NK-92 (cell line): ENCODE data around the gene CEP164.
"Not testable (repeated sequence)": the region's sequence is repeated elsewhere in the genome, so short reads cannot be mapped to it uniquely, and the experiment has no call there.

Source experiments
- DNase-seq: peaks from one replicate; lab custom pipeline; 2025; ENCODE audit not compliant: unreplicated experiment; lab: John Stamatoyannopoulos, UW

Gene CEP164

DNA sequence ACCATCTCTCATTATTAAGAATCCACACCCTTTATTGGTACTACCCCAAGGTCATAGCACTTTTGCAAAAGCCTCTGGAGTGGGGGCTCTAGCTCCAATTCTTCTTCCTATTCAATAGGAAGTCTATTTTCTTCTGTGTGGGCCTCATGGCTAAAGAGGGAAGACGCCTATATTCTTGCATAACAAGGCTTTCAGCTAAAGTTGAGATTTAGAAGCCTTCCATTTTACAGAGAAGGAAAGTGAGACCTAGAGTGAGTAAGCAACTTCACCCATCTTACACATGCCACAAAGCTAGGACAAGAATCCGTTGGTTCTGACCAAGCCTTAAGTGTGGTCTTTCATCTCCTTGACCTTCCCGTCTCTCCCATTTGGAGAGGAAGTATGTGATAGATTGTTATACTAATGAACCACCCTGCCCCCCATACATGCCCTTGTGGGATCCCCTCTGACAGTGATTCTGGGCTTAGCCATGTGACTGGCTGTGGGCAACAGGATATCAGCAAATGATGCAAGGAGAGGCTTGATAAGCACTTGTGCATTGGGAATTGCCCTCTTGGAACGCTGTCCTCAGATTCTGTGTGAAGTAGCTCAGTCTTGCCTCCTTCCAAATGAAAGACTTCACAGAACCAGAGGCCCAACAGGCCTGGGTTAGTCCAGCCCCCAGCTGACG lies 23.9 kb upstream of the CEP164 start:
- DNase-seq: no peak

GRCh38 chr11:117305145-117305544 lies 22.5 kb upstream of the CEP164 start:
- DNase-seq: no peak

DNA sequence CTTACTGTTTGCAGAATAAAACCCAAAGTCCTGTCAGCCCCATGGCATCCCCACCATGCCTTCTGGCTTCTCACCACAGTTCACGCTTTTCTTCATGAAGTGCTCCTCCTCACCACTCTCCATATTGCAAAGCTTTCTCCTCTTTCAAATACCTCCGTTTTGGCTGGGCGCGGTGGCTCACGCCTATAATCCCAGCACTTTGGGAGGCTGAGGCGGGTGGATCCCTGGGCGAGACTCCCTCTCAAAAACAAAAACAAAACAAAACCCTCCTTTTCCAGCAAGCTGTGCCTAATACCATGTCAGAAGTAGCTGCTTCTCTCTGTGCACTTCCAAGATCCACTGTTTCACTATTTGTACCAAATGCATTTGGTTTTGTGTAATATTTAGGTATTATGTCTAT lies 18.3 kb upstream of the CEP164 start:
- DNase-seq: no peak

GRCh38 chr11:117313091-117313490 lies 14.6 kb upstream of the CEP164 start:
- no peak for DNase-seq

GRCh38 chr11:117313828-117314768 lies 13.6 kb upstream of the CEP164 start:
- DNase-seq: no peak

GRCh38 chr11:117314840-117315239 lies 12.8 kb upstream of the CEP164 start:
- no peak for DNase-seq

- no peak for DNase-seq
These were observed 12.1 kb upstream of the CEP164 start for GRCh38 chr11:117315285-117316196.

- DNase-seq: no peak
These were observed 11.3 kb upstream of the CEP164 start, which contains the start of gene BACE1 for GRCh38 chr11:117316197-117316961. TSS of gene BACE1 (minus strand) at chr11:117316256. CDS start at chr11:117315795, 461 bp downstream.

- no peak for DNase-seq
These were observed 8.9 kb upstream of the CEP164 start for GRCh38 chr11:117318738-117319137.

DNA sequence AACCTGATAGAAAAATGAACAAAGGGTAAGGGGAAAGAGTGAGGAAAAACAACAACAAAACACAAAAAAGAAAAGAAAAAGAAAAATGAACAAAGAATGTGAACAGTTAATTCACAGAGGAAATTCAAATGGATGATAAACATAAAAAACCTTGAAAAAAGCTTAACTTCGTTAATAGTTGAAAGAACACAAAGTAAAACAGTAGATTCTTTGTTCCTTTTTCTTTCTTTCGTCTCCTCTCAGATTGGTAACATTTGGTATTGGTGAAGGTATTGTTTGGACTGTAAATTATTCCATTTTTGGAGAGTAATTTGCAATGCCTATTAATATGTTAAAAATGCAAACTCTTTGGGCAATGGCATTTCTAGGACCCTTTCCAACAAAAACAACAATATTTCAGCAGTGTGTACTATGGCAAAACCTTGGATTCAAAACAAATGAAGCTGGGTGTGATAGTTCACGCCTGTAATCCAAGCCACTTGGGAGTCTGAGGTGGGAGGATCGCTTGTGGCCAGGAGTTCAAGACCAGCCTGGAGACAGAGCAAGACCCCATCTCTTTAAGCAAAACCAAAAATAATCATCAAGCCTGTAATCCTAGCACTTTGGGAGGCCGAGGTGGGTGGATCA lies 8.3 kb upstream of the CEP164 start:
- no peak for DNase-seq

GRCh38 chr11:117327255-117327566 lies 443 bp upstream of the CEP164 start:
- DNase-seq: not testable (repeated sequence)

GRCh38 chr11:117328375-117329010 lies 839 bp downstream of the CEP164 start:
- DNase-seq: no peak

- no peak for DNase-seq
These were observed 5.2 kb downstream of the CEP164 start for GRCh38 chr11:117332843-117333242.

- DNase-seq: no peak
These were observed 6.3 kb downstream of the CEP164 start for GRCh38 chr11:117333917-117334316.

- DNase-seq: no peak
These were observed 7.2 kb downstream of the CEP164 start for GRCh38 chr11:117334896-117335295.

DNA sequence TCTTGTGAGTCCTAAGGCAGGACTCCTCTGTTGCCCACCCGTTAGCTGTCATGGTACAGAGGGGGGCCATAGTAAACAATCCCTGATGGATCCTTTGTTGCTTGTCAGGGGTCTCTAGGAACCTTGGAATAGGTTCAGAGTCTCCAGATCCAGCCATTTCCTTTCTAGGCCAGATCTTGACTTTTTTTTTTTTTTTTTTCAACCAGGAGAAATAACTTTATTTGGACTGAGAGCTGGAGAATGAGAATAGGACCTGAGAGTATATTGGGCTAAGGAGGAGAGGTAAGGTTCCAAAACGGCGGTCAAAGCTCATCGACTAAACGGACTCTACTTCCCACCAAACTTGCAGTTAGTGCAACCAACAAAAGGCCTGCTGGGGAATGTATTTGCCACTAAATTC lies 7.7 kb downstream of the CEP164 start:
- DNase-seq: no peak

DNA sequence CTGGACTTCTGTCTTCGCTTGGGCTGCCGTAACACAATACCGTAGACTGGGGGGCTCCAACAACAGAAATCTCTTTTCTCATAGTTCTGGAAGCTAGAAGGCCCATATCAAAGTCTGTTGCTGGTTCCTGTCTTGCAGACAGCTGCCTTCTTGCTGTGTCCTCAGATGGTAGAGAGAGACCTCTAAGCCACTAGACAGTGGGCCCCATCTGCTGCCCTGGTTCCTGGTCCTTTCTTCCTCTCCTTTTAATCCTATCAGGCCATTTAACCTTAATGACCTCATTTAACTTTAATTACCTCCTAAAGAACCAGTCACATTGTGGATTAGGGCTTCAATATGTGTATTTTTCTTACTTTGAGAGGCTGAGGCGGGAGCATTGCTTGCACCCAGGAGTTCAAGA lies 9.4 kb downstream of the CEP164 start:
- no peak for DNase-seq

- DNase-seq: no peak
These were observed 17.4 kb downstream of the CEP164 start for GRCh38 chr11:117345039-117345438.

DNA sequence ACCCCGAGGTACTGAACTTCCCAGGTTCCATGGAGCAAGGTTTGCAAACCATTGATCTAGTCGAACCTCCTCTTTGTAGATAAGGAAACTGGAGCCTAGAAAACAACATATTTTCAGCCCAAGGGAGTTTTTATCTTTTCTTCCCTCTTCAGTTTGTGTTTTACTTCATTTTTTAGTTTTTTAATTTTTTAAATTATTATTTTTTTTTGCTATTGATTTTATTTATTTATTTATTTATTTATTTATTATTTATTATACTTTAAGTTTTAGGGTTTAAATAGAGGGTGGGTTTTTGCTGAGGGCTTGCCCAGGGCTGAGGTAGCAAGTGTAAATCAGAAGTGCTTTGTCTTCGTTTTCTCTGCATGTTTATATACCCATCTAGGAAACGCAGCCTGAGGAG lies 26.9 kb downstream of the CEP164 start:
- no peak for DNase-seq
